NCI-H1436 (cell line): ENCODE data around the gene ZNF536.
"Not testable (repeated sequence)": the region's sequence is repeated elsewhere in the genome, so short reads cannot be mapped to it uniquely, and the experiment has no call there.

ENCODE experiments used
- DNase-seq: peaks from one replicate; lab custom pipeline; 2025; lab: John Stamatoyannopoulos, UW

ZNF536 gene

DNA sequence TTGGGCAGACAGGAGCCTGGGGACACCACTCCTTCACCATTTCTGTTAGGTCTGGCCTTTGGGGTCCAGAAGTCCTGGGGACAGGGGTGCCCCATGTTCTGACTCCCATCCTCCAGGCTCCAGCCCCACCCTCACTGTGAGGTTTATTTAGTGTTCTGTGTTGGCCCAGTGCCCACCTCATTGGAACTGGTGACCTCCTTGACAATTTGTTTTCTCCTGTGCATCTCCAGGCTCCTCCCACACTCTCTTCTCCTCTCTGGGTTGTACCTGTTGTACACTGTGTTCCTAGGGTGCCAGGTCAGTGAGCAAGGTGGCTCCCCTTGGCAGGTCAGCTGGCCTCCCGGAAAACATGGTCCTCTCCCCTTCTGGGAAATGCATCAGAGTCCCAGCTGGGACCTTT lies 110.8 kb downstream of the ZNF536 start:
- DNase-seq = no peak

DNA sequence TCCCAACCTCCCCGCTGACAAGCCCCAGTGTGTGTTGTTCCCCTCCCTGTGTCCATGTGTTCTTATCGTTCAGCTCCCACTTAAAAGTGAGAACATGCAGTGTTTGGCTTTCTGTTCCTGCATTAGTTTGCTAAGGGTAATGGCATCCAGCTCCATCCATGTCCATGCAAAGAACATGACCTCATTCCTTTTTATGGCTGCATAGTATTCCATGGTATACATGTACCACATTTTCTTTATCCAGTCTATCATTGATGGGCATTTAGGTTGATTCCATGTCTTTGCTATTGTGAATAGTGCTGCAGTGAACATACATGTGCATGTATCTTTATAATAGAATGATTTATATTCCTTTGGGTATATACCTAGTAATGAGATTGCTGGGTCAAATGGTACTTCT lies 114.1 kb downstream of the ZNF536 start:
- not testable (repeated sequence) for DNase-seq

DNA sequence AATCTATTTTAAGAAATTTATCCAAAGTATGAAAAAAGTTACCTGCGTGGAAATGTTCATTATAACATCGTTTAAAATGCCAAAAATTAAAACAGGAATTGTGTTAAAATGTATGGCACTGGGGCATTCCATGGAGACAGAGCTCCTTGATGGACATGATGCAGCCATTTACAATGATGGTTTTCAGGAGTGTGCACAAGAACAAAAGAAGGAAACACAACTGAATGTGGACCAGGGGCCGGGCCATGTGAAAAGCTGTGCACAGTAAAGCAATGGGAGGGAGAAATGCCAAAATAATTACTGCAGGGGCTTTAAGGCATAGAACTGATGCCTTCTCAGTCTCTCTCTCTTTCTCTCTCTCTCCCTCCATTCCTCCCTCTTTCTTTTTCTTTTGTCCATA lies 115.0 kb downstream of the ZNF536 start:
- DNase-seq = no peak

DNA sequence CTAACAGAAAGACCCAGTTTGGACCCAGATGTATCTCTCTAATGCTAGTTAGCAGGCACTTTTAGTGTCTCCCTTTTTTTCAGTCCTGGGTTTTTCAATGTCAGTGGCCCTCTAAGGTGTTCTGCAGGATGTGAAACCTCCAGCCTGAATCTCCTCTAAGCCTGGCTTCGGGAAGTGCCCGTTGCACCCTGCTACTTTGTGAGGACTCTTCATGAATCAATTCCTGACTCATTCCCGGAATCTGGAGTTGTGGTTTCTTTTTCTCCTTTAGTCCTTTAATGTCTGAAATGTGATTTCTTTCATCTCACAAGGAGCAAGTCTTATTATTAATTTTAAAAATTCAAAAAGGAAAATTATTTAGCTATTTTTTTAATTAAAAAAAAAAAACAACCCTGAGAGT lies 116.0 kb downstream of the ZNF536 start:
- DNase-seq = no peak

DNA sequence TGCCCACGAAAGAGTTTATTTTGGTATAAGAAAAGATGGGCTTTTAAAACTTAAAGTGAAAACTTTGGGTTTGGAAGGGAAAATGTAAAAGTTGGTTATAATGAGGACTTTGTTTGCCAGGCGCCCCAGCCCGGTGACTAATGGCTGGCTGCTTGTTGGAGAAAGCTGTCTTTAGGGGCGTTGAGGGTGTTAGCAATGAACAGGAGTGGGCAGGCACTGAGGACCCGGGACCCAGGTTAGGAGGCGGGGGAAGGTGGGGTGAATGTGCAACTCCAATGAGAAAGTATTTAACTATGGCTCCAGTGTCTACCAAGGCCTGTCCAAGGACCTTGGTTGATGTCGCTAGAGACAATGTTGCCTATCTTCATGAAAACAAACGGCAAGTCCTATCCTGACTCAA lies 118.6 kb downstream of the ZNF536 start:
- DNase-seq = no peak

DNA sequence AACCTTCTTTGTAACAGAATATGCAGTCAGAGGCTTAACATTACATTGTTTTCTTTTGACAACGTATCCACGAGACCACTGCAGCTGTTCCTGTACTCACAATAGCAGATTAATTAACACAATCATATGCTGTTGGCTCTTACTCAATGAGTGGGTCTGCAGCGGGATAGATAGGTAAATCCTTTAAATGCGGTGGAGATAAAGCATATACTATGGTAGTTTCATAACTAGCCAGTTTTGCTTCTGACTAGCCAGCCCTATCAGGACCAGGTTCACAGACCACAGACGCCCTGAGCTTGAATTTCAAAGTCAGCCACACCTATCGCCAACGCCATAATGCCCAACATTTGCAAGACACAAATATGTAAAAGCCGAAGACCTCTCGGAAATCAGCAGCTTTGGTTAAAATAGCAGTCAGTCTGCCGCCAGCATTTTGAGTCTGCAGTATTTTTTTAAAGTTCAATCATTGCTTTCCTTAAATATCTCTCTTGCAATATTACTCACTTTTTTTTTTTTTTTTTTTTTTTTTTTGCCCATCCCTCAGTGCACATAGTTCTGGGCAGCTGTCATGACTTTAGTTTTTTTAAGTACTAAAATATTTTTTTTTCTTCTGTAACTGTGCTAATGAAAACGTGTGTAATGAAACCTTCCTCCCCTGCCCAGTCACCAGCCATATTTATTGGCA lies 120.5 kb downstream of the ZNF536 start:
- peak; percentile 20 for DNase-seq

DNA sequence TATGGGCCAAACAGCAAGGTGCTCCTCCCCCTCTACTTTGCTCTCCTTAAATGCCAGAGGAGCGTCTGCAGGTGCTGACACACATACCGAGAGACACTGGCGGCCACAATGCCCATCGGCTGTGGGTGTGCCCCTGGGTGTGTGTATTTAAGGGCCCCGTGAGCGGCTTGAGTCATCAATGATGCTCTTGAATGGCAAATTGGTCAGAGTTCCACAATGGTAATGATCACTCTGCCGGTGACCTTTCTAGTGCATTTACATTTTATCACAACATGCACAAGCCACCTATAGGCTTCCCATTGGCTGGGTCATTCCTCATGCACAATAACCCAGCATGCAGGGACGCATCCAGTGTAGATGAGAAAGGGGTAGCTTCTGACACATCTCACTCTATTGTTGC lies 124.8 kb downstream of the ZNF536 start:
- DNase-seq = no peak

DNA sequence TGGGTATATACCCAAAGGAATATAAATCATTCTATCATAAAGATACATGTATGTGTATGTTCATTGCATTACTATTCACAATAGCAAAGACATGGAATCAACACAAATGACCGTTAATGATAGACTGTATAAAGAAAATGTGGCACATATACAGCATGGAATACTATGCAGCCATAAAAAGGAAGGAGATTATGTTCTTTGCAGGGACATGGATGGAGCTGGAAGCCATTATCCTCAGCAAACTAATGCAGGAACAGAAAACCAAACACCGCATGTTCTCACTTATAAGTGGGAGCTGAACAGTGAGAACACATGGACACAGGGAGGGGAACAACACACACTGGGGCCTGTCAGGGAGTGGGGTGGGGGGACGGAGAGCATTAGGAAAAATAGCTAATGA lies 125.9 kb downstream of the ZNF536 start:
- DNase-seq = not testable (repeated sequence)

DNA sequence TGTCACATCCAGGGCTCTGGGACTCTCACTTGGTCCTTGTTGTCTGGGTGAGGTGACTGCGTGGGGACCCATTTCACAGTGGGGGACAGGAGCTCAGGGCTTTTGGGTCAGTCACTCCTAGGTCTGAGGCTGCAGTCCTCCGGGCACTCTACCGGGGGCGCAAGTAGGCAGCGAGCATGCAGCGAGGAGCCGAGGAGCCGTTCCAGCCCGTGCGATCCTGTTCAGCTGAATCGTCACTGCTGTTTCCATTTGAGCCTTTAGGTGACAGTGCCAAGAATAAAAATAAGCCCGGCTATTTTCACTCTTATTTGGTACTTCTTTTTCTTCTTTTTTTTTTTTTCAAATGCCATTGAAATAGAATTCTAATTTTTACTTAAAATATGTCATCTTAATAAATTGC lies 126.5 kb downstream of the ZNF536 start:
- DNase-seq = no peak

DNA sequence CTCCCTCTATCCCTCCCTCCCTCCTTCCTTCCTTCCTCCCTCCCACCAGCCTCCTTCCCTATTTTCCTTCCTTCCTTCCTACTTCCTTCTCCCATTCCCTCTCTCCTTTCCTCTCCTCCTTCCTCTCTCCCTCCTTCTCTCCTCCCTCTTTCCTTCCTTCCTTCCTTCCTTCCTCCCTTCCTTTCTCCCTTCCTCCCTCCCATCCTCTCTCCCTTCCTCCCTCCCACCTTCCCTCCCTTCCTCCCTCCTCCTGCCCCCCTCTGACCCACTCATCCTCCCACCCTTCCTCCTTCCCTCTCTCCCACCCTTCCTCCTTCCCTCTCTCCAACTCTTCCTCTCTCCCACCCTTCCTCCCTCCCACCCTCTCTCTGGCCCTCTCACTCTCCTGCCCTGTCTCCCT lies 132.1 kb downstream of the ZNF536 start:
- DNase-seq = no peak

DNA sequence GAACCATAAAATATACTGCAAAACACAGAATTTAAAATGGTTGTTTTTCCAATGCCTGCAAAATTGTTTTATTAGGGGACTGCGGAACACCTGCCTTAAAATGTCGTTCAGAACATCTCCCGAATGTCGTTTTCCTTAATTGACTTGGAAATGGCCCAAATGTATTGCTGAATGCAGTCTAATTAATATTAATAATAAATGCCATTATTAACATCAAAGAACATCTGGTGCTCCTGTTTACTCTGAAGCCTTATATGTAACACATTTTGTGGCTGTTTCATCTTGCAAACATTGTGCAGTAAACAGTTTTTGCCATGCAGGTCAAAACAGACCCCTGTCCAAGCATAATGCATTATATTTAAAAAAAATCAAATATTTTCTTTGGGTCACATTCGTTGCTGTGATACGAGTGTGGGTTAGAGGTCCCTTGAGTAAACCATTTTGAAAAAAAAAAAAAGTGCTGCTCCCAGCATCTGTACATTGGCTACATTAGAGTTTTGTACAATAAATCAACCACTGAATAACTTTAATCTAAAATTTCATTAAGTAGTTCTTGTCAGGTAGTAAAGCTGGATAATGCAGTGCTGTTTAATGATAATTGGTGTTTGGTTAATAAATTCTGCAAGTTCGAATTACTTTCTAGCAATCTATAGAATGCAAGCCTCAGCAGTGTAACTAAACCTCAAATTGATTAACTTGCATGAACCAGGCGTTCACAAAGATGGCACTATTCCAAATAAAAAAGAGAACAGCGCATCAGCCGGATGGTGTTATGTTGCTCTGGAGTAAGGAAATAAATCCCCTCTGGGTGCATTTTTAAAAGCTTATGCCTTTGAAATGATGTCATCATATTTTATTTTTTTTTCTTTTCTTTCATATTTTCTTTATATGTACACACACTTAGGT lies 140.2 kb downstream of the ZNF536 start:
- DNase-seq = peak; percentile 69

DNA sequence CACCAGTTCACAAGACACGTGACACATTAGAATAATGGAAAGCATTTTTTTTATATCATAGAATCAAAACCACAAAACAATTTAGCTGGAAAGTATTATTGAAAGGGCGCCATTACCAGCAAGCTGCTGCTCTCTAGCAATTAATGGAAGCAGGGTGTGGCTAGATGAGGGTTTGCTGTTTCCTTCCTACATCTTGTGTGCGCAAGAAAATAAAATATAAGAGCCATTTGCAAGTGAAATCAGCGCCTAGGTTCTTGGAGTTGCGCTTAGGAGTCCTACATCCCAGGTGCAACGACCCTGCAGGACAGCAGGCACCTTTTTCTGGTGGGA lies 140.9 kb downstream of the ZNF536 start:
- peak; percentile 64 for DNase-seq

DNA sequence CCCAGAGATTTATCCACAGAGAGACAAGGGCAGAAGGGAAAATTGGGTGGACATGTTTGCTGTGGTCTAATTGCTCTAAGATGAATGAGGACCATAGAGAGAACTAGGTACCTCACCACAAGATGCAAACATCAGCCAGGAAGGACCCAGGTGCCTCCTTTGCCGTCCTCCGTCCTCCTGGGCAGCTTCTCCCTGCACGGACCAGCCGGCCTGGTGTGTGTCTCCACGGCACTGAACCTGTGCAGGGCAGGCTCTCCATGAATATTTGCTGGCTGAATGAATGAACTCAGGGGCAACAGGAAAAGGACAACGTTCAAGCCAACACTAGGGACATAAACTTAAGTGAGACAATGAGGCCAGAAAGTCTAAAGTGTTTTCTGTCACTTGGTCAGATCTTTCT lies 143.9 kb downstream of the ZNF536 start:
- no peak for DNase-seq

DNA sequence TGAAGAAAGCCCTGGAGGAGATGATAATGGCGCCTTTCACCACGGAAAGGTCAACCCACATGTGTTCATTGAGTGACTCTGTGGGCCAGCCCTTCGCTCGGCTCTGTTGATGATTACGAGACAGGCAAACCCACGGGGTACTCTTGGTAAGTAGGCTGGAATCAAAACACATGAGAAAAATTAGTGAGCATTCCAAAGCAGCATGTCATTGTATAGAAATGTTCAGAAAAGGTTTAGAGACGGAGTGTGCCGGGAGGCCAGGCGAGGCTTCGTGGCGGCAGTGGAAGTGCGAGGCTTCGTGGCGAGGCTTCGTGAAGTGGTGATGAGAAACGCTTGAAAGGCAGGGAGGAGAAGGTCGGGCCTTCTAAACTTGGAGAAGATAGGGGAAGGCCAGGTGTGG lies 144.3 kb downstream of the ZNF536 start:
- no peak for DNase-seq

DNA sequence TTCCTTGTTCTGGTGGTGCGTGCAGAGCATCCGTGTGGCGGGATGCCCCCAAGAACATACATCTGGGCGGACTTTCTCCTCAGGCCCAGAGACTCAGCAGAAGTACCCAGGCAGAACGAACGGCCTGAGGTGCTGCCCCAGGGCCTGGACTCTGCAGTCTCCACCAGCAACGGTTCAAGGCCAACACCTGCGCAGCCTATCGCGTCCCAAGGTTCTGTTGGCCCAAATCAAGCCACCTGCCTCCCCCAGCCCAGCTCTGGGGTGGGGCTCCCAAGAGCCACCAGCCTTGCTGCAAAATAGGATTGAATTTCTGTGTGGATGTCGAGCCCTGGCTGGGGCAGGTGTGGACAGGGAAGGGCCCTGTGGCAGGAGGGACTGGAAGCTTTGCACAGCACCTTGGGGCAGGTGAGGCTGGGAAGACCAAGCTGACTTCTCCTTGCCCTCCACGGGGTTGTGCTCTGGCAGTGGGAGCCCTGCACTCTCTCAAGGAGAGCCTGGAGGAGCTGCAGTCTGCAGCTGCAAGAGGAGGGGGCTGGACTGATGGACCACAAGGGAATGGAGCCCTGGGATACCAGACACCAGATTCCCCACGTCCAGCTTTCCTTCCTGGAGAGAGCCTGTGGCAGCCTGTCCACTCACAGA lies 146.9 kb downstream of the ZNF536 start:
- no peak for DNase-seq

DNA sequence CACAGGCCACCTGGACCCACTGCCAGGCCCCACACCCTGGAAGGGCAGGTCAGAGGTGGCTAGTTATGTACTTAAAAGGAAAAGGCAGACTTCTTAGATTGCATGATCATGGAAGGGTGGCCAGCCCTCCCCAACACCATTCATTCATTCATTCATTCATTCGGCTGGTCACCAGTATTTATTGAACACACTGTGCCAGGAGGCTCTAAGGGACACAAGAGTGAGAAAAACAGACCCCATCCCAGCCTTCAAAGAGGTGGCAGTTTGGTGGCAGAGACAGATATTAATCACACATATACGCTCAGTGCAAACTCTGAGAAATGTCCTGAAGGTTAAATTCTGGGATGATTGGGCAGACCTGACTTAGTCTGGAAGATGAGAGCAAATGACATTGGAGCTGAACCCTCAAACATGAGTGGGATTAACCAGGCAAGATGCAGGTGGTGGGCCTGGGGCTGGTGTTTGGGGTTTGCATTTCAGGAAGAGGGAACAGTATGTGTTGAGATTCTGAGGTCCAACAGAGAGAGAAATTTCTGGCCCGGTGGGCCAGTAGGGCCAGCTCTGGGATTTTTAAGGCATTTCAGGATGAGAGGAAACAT lies 147.5 kb downstream of the ZNF536 start:
- no peak for DNase-seq

DNA sequence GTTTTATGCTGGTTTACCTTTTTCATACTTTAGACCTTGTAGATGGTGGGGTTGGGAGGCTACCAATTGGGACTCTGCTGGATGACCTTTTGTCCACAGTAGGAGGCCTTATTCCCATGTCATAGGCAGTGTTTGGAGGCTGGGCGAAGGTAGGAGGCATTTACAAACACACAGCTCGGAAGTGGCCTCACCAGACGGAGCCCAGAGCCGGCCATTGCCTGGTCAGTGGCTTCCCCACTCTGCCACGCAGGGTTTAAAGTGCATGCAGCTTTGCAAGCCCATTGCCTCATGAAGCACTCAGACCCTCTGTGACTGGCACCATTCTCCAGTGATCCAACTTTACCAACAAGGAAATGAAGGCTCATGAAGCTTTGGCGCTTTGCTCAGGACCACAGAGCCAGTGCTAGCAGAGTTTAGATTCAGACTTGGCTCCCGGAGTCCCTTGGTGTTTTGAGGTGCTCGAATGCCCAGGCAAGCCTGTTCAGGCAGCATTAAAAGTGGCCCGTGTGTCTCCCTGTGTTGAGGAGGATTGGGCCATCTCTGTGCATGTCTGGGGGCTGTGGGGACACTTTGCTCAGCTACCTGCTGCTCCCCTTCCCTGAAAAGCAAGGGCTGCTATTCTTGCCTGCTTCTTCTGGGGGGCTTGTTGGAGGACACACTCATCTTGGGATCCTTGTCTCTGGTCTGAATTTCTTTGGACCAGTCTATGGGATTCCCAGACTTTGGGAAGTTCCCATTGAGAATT lies 148.7 kb downstream of the ZNF536 start:
- no peak for DNase-seq

DNA sequence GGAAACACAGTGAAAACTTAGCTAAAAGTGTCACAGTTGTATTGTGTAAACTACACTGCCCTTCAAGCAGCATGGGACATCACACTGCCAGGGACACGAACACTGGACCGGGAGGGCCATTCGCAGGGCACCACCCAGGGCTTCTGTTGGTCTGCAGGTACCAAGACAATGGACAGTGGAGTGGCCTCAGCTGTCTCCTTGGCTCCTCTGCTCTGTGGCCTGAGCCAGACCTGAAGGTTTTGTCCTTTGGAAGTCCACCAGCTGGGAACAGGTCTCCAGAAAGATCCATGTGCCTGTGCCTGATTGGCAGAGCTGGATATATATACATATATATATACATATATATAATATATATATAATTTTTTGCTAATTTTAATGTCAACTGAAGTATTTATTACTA lies 149.8 kb downstream of the ZNF536 start:
- DNase-seq = no peak

DNA sequence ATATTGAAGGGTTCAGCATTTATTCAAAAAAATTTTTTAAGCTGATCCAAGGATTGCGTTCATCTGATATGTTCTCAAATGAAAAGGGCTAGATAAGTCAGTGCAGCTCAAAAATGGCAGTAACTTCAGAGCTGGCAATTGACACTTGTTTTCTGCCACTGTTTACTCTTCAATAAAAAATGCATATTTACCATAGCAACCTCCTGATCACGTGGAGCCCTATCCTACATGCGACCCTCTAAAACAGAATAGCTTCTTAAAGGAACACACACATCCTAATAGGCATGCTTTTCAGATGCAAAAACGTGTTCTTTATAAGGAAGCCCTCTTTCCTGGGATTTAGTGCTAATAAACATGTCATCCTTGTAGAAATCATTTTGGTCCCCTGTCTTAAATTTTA lies 150.2 kb downstream of the ZNF536 start:
- no peak for DNase-seq

DNA sequence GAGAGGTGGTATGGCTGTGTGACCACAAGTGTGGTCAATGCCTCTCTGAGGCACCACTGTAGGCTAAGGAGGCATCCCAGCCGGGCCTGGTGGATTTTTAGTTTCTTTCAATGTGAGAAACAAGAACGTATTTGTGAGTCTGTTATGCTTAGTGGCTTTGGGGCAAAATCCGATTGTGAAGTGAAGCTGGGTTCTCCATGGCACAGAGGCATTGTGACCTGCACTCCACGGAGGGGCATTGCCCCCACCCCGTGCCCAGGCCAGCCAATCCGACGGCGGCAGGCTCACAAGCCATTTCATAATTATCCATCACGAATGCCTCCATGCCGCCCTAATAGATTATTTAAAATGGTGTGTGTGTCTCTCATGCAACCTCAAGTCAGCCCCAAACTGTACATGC lies 151.6 kb downstream of the ZNF536 start:
- no peak for DNase-seq

DNA sequence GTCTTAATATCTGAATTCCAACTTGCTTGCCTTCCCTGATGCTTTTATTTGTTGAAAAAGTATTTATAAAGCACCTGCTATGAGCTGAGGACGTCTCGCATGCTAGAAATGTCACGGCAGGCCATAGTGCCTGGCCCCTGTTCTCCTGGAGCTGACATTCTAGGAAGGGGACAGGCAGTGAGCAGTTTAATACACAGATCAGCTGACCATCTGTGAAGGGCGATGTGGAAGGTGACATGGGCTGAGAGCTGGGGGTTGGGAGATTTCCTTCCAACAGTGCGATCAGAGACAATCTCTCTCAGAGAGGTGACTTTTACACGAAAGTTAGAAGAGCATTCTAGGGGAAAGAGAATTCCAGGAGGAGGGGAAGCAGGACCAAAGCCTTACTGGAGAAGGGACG lies 153.2 kb downstream of the ZNF536 start:
- no peak for DNase-seq

DNA sequence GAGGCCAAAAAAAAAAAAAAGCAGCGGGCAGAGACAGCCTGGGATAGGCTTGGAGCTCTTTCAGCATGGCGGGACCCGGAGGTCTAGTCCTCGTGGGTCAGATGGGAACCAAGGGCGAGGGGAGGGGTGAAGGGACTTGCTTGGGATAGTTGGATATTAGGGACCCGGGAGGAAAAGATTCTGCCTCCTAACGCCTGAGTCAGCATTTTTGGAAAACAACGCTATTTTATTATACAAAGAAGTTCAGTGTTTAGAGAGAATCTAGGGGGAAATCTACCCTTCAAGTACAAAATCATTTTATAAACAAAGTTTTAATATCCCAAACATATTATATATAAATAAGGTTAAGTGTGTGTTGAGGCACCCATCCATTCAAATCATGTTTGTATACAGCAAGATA lies 156.7 kb downstream of the ZNF536 start:
- DNase-seq = no peak
